Measurements from ENCODE around the gene PDE1A. TPM values are rescaled to one million over a fixed set of nuclear protein-coding genes. Genes with fewer than 3 reads are reported as not detected.

The PDE1A gene
- total RNA-seq, 1 experiment from 2014 or later = 0.15 TPM

- H3K36me3 ChIP-seq (ENCODE audit: insufficient read depth, low read length) = no peaks in the 10 kb centered on the region
- no peak for DNase-seq
- H3K9me3 ChIP-seq (ENCODE audit: low read length) = no peaks in the 10 kb centered on the region
- no peaks in the 10 kb centered on the region for H3K79me2 ChIP-seq (ENCODE audit: low read length)
- H3K27ac ChIP-seq (ENCODE audit: low read length) = no peak overlapping the region
- no peaks in the 10 kb centered on the region for H4K20me1 ChIP-seq (ENCODE audit: insufficient read depth, low read depth, low read length)
- H3K9me2 ChIP-seq (replicated peaks; ENCODE audit: insufficient read depth, low read length) = no peaks in the 10 kb centered on the region
- no peak overlapping the region for H2AFZ ChIP-seq (ENCODE audit: low read length)
- H3K4me3 ChIP-seq (ENCODE audit: low read length) = no peak overlapping the region
- no peaks in the 10 kb centered on the region for H3K4me1 ChIP-seq (ENCODE audit: low read length)
- no peak overlapping the region for H3K9ac ChIP-seq (ENCODE audit: low read length)
- H3K27me3 ChIP-seq (ENCODE audit: low read length) = no peaks in the 10 kb centered on the region
- H3K4me2 ChIP-seq (ENCODE audit: low read depth, low read length, poor library complexity, severe bottlenecking) = no peak overlapping the region
Measured at GRCh38 chr2:182267971-182268370, 158.9 kb downstream of the PDE1A start.

GRCh38 chr2:182266909-182267308 is 159.9 kb downstream of the PDE1A start:
- no peak for DNase-seq
- no peak overlapping the region for H2AFZ ChIP-seq (ENCODE audit: low read length)
- H3K27ac ChIP-seq (ENCODE audit: low read length) = no peak overlapping the region
- H3K4me2 ChIP-seq (ENCODE audit: low read depth, low read length, poor library complexity, severe bottlenecking) = no peak overlapping the region
- H3K9ac ChIP-seq (ENCODE audit: low read length) = no peak overlapping the region
- no peaks in the 10 kb centered on the region for H3K36me3 ChIP-seq (ENCODE audit: insufficient read depth, low read length)
- H3K27me3 ChIP-seq (ENCODE audit: low read length) = no peaks in the 10 kb centered on the region
- H3K9me2 ChIP-seq (replicated peaks; ENCODE audit: insufficient read depth, low read length) = no peaks in the 10 kb centered on the region
- no peaks in the 10 kb centered on the region for H3K4me1 ChIP-seq (ENCODE audit: low read length)
- no peaks in the 10 kb centered on the region for H3K9me3 ChIP-seq (ENCODE audit: low read length)
- H3K79me2 ChIP-seq (ENCODE audit: low read length) = no peaks in the 10 kb centered on the region
- H3K4me3 ChIP-seq (ENCODE audit: low read length) = no peak overlapping the region
- no peaks in the 10 kb centered on the region for H4K20me1 ChIP-seq (ENCODE audit: insufficient read depth, low read depth, low read length)

DNA sequence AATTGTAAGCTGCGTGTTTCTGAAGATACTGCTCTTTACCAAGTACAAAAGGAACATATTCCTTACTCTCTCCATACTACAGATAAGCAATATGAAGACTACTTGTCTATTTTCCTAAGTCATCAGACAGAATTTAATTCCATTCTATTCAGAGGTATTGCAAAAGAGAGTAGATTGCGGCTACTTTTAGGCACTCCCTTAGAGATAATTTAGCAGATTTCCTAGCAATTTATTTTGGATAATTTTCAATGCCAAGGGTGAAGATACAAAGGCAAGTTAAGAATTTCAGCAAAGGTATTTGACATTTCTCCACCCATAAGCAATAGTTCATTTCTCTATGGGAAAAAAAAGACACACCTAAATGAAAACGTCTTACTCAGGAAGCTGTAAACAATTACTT is 161.1 kb downstream of the PDE1A start:
- Histone ChIP-seq H3K9me3 (ENCODE audit: low read length) (no peaks in the 10 kb centered on the region), H3K9me2 (replicated peaks; ENCODE audit: insufficient read depth, low read length) (no peaks in the 10 kb centered on the region), H3K9ac (ENCODE audit: low read length) (no peak overlapping the region), H3K27ac (ENCODE audit: low read length) (no peak overlapping the region), H3K79me2 (ENCODE audit: low read length) (no peaks in the 10 kb centered on the region), H3K4me1 (ENCODE audit: low read length) (no peaks in the 10 kb centered on the region), H3K27me3 (ENCODE audit: low read length) (no peaks in the 10 kb centered on the region), H3K4me2 (ENCODE audit: low read depth, low read length, poor library complexity, severe bottlenecking) (no peak overlapping the region), H3K4me3 (ENCODE audit: low read length) (no peak overlapping the region), H4K20me1 (ENCODE audit: insufficient read depth, low read depth, low read length) (no peaks in the 10 kb centered on the region), H2AFZ (ENCODE audit: low read length) (no peak overlapping the region), H3K36me3 (ENCODE audit: insufficient read depth, low read length) (no peaks in the 10 kb centered on the region)
- no peak for DNase-seq

GRCh38 chr2:182261860-182262387 is 164.9 kb downstream of the PDE1A start:
- Histone ChIP-seq H3K79me2 (ENCODE audit: low read length) (no peaks in the 10 kb centered on the region), H3K27ac (ENCODE audit: low read length) (no peak overlapping the region), H3K9ac (ENCODE audit: low read length) (no peak overlapping the region), H3K9me3 (ENCODE audit: low read length) (no peaks in the 10 kb centered on the region), H2AFZ (ENCODE audit: low read length) (no peak overlapping the region), H3K4me2 (ENCODE audit: low read depth, low read length, poor library complexity, severe bottlenecking) (no peak overlapping the region), H3K9me2 (replicated peaks; ENCODE audit: insufficient read depth, low read length) (no peaks in the 10 kb centered on the region), H3K36me3 (ENCODE audit: insufficient read depth, low read length) (no peaks in the 10 kb centered on the region), H3K4me1 (ENCODE audit: low read length) (no peaks in the 10 kb centered on the region), H3K27me3 (ENCODE audit: low read length) (no peaks in the 10 kb centered on the region), H3K4me3 (ENCODE audit: low read length) (no peak overlapping the region), H4K20me1 (ENCODE audit: insufficient read depth, low read depth, low read length) (no peaks in the 10 kb centered on the region)
- DNase-seq = no peak

- no peaks in the 10 kb centered on the region for H3K4me1 ChIP-seq (ENCODE audit: low read length)
- no peak overlapping the region for H3K9ac ChIP-seq (ENCODE audit: low read length)
- no peak overlapping the region for H2AFZ ChIP-seq (ENCODE audit: low read length)
- H4K20me1 ChIP-seq (ENCODE audit: insufficient read depth, low read depth, low read length) = no peaks in the 10 kb centered on the region
- H3K9me3 ChIP-seq (ENCODE audit: low read length) = no peaks in the 10 kb centered on the region
- H3K4me2 ChIP-seq (ENCODE audit: low read depth, low read length, poor library complexity, severe bottlenecking) = no peak overlapping the region
- H3K4me3 ChIP-seq (ENCODE audit: low read length) = no peak overlapping the region
- H3K79me2 ChIP-seq (ENCODE audit: low read length) = no peaks in the 10 kb centered on the region
- no peaks in the 10 kb centered on the region for H3K9me2 ChIP-seq (replicated peaks; ENCODE audit: insufficient read depth, low read length)
- no peak overlapping the region for H3K27ac ChIP-seq (ENCODE audit: low read length)
- H3K36me3 ChIP-seq (ENCODE audit: insufficient read depth, low read length) = no peaks in the 10 kb centered on the region
- no peaks in the 10 kb centered on the region for H3K27me3 ChIP-seq (ENCODE audit: low read length)
- DNase-seq = no peak
Measured at GRCh38 chr2:182259629-182260150, 167.1 kb downstream of the PDE1A start.

DNA sequence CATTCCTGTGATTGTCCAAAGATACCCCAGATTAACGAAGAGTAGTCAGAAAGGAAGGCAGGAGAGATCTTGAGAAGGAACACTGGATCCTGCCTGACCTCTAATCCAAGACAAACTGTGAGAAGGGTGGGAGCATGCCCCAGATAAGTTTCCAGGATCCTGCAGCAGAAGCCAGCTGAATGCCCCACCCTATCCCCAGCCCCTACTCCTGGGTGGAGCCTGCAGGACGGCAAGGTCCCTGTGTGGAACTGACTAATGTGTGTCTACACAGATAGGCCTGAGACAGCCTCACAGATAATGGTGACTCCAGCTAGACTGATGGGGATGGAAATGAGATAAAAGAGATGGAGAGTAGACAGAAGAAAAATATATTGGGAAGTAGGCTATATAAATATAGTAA is 174.3 kb downstream of the PDE1A start:
- Histone ChIP-seq H4K20me1 (ENCODE audit: insufficient read depth, low read depth, low read length) (no peaks in the 10 kb centered on the region), H3K27ac (ENCODE audit: low read length) (no peak overlapping the region), H3K4me3 (ENCODE audit: low read length) (no peak overlapping the region), H3K9ac (ENCODE audit: low read length) (no peak overlapping the region), H3K79me2 (ENCODE audit: low read length) (no peaks in the 10 kb centered on the region), H3K27me3 (ENCODE audit: low read length) (no peaks in the 10 kb centered on the region), H3K4me1 (ENCODE audit: low read length) (no peaks in the 10 kb centered on the region; the same call in 1 of the 2 replicates), H3K9me3 (ENCODE audit: low read length) (no peaks in the 10 kb centered on the region), H3K36me3 (ENCODE audit: insufficient read depth, low read length) (no peaks in the 10 kb centered on the region), H3K4me2 (ENCODE audit: low read depth, low read length, poor library complexity, severe bottlenecking) (no peak overlapping the region), H2AFZ (ENCODE audit: low read length) (no peak overlapping the region), H3K9me2 (replicated peaks; ENCODE audit: insufficient read depth, low read length) (no peaks in the 10 kb centered on the region)
- no peak for DNase-seq

- no peaks in the 10 kb centered on the region for H3K27me3 ChIP-seq (ENCODE audit: low read length)
- no peak overlapping the region for H3K27ac ChIP-seq (ENCODE audit: low read length)
- DNase-seq = no peak
- no peaks in the 10 kb centered on the region for H3K36me3 ChIP-seq (ENCODE audit: insufficient read depth, low read length)
- H3K9ac ChIP-seq (ENCODE audit: low read length) = no peak overlapping the region
- no peaks in the 10 kb centered on the region for H3K79me2 ChIP-seq (ENCODE audit: low read length)
- no peaks in the 10 kb centered on the region for H4K20me1 ChIP-seq (ENCODE audit: insufficient read depth, low read depth, low read length)
- H3K9me2 ChIP-seq (replicated peaks; ENCODE audit: insufficient read depth, low read length) = no peaks in the 10 kb centered on the region
- no peak overlapping the region for H3K4me3 ChIP-seq (ENCODE audit: low read length)
- no peak overlapping the region for H2AFZ ChIP-seq (ENCODE audit: low read length)
- no peak overlapping the region for H3K4me2 ChIP-seq (ENCODE audit: low read depth, low read length, poor library complexity, severe bottlenecking)
- no peaks in the 10 kb centered on the region for H3K9me3 ChIP-seq (ENCODE audit: low read length)
- no peaks in the 10 kb centered on the region; the same call in 1 of the 2 replicates for H3K4me1 ChIP-seq (ENCODE audit: low read length)
Measured at GRCh38 chr2:182248898-182249297, 177.9 kb downstream of the PDE1A start.

DNA sequence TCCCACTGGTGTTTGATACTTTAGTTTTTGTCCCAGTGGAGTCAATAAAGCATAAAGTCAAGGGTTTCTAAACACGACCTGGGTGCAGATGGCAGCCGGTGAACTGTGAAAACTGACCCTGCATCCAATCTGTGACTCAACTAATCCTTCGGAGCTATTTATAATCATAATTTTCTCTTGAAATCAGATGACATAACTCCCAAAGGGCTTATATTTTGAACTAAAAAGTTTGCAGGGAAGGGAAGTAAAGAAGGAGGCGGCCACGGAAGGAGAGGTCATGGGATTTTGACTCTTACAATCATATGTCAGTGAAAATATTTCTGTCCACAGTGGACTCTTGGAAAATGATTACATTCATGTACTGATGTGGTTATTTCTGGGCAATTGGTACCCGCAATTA is 178.5 kb downstream of the PDE1A start:
- Histone ChIP-seq H3K9ac (ENCODE audit: low read length) (no peak overlapping the region), H3K79me2 (ENCODE audit: low read length) (no peaks in the 10 kb centered on the region), H3K4me1 (ENCODE audit: low read length) (no peaks in the 10 kb centered on the region; the same call in 1 of the 2 replicates), H3K27ac (ENCODE audit: low read length) (no peak overlapping the region), H2AFZ (ENCODE audit: low read length) (no peak overlapping the region), H3K4me3 (ENCODE audit: low read length) (no peak overlapping the region), H3K4me2 (ENCODE audit: low read depth, low read length, poor library complexity, severe bottlenecking) (no peak overlapping the region), H3K9me2 (replicated peaks; ENCODE audit: insufficient read depth, low read length) (no peaks in the 10 kb centered on the region), H3K27me3 (ENCODE audit: low read length) (no peaks in the 10 kb centered on the region), H3K36me3 (ENCODE audit: insufficient read depth, low read length) (no peaks in the 10 kb centered on the region), H3K9me3 (ENCODE audit: low read length) (no peaks in the 10 kb centered on the region), H4K20me1 (ENCODE audit: insufficient read depth, low read depth, low read length) (no peaks in the 10 kb centered on the region)
- no peak for DNase-seq

Data from Karpas-422 (cell line).